RWPE1 (cell line): ENCODE measurements around the gene GPR132.

Experiments used
- CTCF ChIA-PET: fragments of 350-600 bp; sonication (Branson Sonifier 250); formaldehyde crosslinking; extraction: SDS; loops from one replicate; lab custom pipeline; 2021; lab: Yijun Ruan, JAX
- POLR2A ChIA-PET: fragments of 400-600 bp; formaldehyde crosslinking; extraction: SDS; loops from one replicate; lab custom pipeline; 2020; ENCODE audit warnings: antibody characterized with exemption; ENCODE audit not compliant: low non-redundant PET; lab: Yijun Ruan, JAX
- DNase-seq: peaks from one replicate; pipeline ENCODE4 v3.0.0; 2012; ENCODE audit warnings: low spot score
- H3K27ac ChIP-seq: fragments of 450-650 bp; 2 replicates; pipeline ENCODE4 v1.5.1; 2017
- CTCF ChIP-seq: fragments of 450-650 bp; conservative IDR thresholded peaks from 2 replicates; pipeline ENCODE4 v1.5.1; 2017; ENCODE audit warnings: low read depth, mild to moderate bottlenecking

Gene GPR132

GRCh38 chr14:105005329-105005928 lies 59.8 kb downstream of the GPR132 start:
- ChIA-PET POLR2A (no interaction called here), CTCF (interaction anchor here (1.1 to 1.6 kb wide), 2 partner anchors 11 to 40 kb away, joined by 4 to 5 read pairs; no protein-coding TSS in a partner anchor)
- no peak for DNase-seq
- no peak for TF ChIP-seq CTCF
- peak overlapping the region; percentile 96 for H3K27ac ChIP-seq
